Neural cell (in vitro differentiated cells): ENCODE measurements around the gene RNF103. TPM values are rescaled to one million over a fixed set of nuclear protein-coding genes. Genes with fewer than 3 reads are reported as not detected.

Source experiments
- H2AFZ ChIP-seq: fragments of 200-600, 300-800 bp; sonication (generic), shearing (Covaris generic); 2 replicates; pipeline ENCODE4 v1.6.0; 2014; ENCODE audit warnings: low read depth, mild to moderate bottlenecking, antibody characterized with exemption, low read length, moderate library complexity
- H3F3A ChIP-seq: fragments of 200-600 bp; shearing (Covaris generic); 2 replicates; pipeline ENCODE4 v1.6.1; 2016; ENCODE audit warnings: mild to moderate bottlenecking, moderate library complexity, mixed read lengths, antibody characterized with exemption, low read length; ENCODE audit not compliant: insufficient read depth, poor library complexity, severe bottlenecking
- H3K27ac ChIP-seq: fragments of 200-600, 300-800 bp; sonication (generic), shearing (Covaris generic); 2 replicates; pipeline ENCODE4 v1.5.1; 2014; ENCODE audit warnings: mild to moderate bottlenecking, low read length, moderate library complexity
- H3K27me3 ChIP-seq: fragments of 300-800, 200-600 bp; sonication (generic), shearing (Covaris generic); 2 replicates; pipeline ENCODE4 v1.6.0; 2014; ENCODE audit warnings: mild to moderate bottlenecking, low read depth, low read length, moderate library complexity; ENCODE audit not compliant: insufficient read depth
- H3K36me3 ChIP-seq: fragments of 300-800, 200-600 bp; sonication (generic), shearing (Covaris generic); 2 replicates; pipeline ENCODE4 v1.5.1; 2014; ENCODE audit warnings: mild to moderate bottlenecking, antibody characterized with exemption, low read length, moderate library complexity; ENCODE audit not compliant: insufficient read depth
- H3K4me2 ChIP-seq: fragments of 300-800, 200-600 bp; sonication (generic), shearing (Covaris generic); 2 replicates; pipeline ENCODE4 v1.6.0; 2014; ENCODE audit warnings: mild to moderate bottlenecking, low read length
- H3K4me3 ChIP-seq: fragments of 300-800, 200-600 bp; sonication (generic), shearing (Covaris generic); 2 replicates; pipeline ENCODE4 v1.5.1; 2014; ENCODE audit warnings: mild to moderate bottlenecking, low read length, moderate library complexity
- H3K79me2 ChIP-seq: fragments of 200-600 bp; shearing (Covaris generic); replicated peaks from 2 replicates; pipeline ENCODE4 v1.6.0; 2014; ENCODE audit warnings: mild to moderate bottlenecking, low read length, moderate library complexity; ENCODE audit not compliant: insufficient read depth
- H3K9ac ChIP-seq: fragments of 300-800, 200-600 bp; sonication (generic), shearing (Covaris generic); 2 replicates; pipeline ENCODE4 v1.6.1; 2016; ENCODE audit warnings: mild to moderate bottlenecking, low read length, mixed read lengths
- H3K9me2 ChIP-seq: fragments of 200-600 bp; shearing (Covaris generic); 2 replicates; pipeline ENCODE4 v1.6.1; 2016; ENCODE audit warnings: mild to moderate bottlenecking, low read length, mixed read lengths; ENCODE audit not compliant: insufficient read depth
- H3K9me3 ChIP-seq: fragments of 200-600, 300-800 bp; sonication (generic), shearing (Covaris generic); 2 replicates; pipeline ENCODE4 v1.6.1; 2016; ENCODE audit warnings: mild to moderate bottlenecking, mixed run types, low read length, moderate library complexity, mixed read lengths
- H4K20me1 ChIP-seq: fragments of 200-600 bp; shearing (Covaris generic); 2 replicates; pipeline ENCODE4 v1.6.1; 2016; ENCODE audit warnings: mild to moderate bottlenecking, mixed run types; ENCODE audit not compliant: insufficient read depth
- CTCF ChIP-seq: fragments of 450-650 bp; IDR thresholded peaks from 2 replicates; pipeline ENCODE4 v1.5.1; 2014; ENCODE audit warnings: antibody characterized with exemption, mild to moderate bottlenecking, moderate library complexity; ENCODE audit not compliant: poor library complexity, severe bottlenecking
- EP300 ChIP-seq: fragments of 450-650 bp; conservative IDR thresholded peaks from 2 replicates; pipeline ENCODE4 v1.6.1; 2014; ENCODE audit warnings: antibody characterized with exemption, mild to moderate bottlenecking, moderate library complexity; ENCODE audit not compliant: poor library complexity, severe bottlenecking
- EZH2 ChIP-seq: fragments of 200-600, 300-800 bp; shearing (Covaris generic), sonication (generic); IDR thresholded peaks from 2 replicates; pipeline ENCODE4 v1.6.1; 2014; ENCODE audit warnings: antibody characterized with exemption, low read length, borderline replicate concordance, mild to moderate bottlenecking; ENCODE audit not compliant: insufficient read depth, poor library complexity, severe bottlenecking
- MXI1 ChIP-seq: fragments of 450-650 bp; conservative IDR thresholded peaks from 2 replicates; pipeline ENCODE4 v1.6.1; 2014; ENCODE audit warnings: antibody characterized with exemption, mild to moderate bottlenecking; ENCODE audit not compliant: poor library complexity, severe bottlenecking
- POLR2AphosphoS5 ChIP-seq: IDR thresholded peaks from 2 replicates; pipeline ENCODE4 v1.6.1; 2012
- RAD21 ChIP-seq: fragments of 450-650 bp; conservative IDR thresholded peaks from 2 replicates; pipeline ENCODE4 v1.6.1; 2014; ENCODE audit warnings: antibody characterized with exemption, mild to moderate bottlenecking, moderate library complexity
- SMC3 ChIP-seq: fragments of 450-650 bp; conservative IDR thresholded peaks from 2 replicates; pipeline ENCODE4 v1.6.1; 2014; ENCODE audit warnings: antibody characterized with exemption, mild to moderate bottlenecking, moderate library complexity; ENCODE audit not compliant: poor library complexity
- TAF1 ChIP-seq: IDR thresholded peaks from 2 replicates; pipeline ENCODE4 v1.6.1; 2012; ENCODE audit warnings: low read depth
- polyA plus RNA-seq: library from polyadenylated mRNA; depleted of rRNA; stranded (reverse); fragments of >200 nt; gene quantifications from 2 replicates; pipeline ENCODE4 v1.2.3, GENCODE V29; 2014
- TF ChIP-seq, protein P1 (sequence below): IDR thresholded peaks from 2 replicates; pipeline ENCODE4 v1.6.1; 2012; ENCODE audit warnings: borderline replicate concordance

Gene RNF103
- polyA plus RNA-seq, 1 donor from 2014 or later, result 24.1 TPM

- H3K4me3 ChIP-seq, result peak overlapping the region; percentile 79
- peaks cover 38% of the 10 kb centered on the region for H3K79me2 ChIP-seq
- no peak for TF ChIP-seq RAD21
Observed at GRCh38 chr2:86624267-86624547, 542 bp upstream of the RNF103 start.

DNA sequence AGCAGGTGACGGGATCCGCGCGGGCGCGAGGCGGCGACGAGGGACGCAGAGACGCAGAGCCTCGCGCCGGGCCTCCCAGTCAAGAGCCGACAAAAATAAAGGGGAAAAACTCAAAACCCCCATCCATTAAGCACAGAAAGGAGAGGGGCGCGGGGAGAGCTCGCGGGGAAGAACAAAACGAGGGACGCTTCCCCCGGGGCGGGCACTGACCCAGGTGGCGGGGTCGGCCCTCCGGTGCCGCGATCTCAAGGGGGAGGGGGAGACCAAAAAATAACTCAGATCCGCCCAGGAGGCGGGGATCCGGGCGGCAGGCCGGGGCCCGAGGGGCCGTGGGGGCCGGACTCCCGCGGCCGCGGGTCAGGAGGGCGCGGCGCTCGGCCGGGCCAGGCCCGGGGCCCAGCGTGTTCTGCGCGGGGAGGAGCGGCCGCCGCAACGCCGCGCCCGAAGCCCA lies 597 bp downstream of the RNF103 start:
- peaks cover 46% of the 10 kb centered on the region for H3K79me2 ChIP-seq
- H3K4me3 ChIP-seq, result peak overlapping the region; percentile 79
- H3K9me3 ChIP-seq, result no peaks in the 10 kb centered on the region
- H3K9ac ChIP-seq, result peak overlapping the region; percentile 84
- no peak overlapping the region for H3K4me2 ChIP-seq
- peak overlapping the region; percentile 47 for H2AFZ ChIP-seq
- no peaks in the 10 kb centered on the region for H3K9me2 ChIP-seq
- no peaks in the 10 kb centered on the region for H3K27me3 ChIP-seq
- H4K20me1 ChIP-seq, result no peaks in the 10 kb centered on the region
- no peaks in the 10 kb centered on the region for H3F3A ChIP-seq
- TF ChIP-seq RAD21 (no peak), MXI1 (peak; percentile 34), SMC3 (no peak), EP300 (no peak), TAF1 (no peak)
- H3K36me3 ChIP-seq, result no peaks in the 10 kb centered on the region
- peak overlapping the region; percentile 63 for H3K27ac ChIP-seq

More at GRCh38 chr2:86624267-86624547, 542 bp upstream of the RNF103 start:
- H3K9me2 ChIP-seq, result no peaks in the 10 kb centered on the region
- H3K36me3 ChIP-seq, result no peaks in the 10 kb centered on the region
- H3K4me2 ChIP-seq, result peak overlapping the region; percentile 76
- no peaks in the 10 kb centered on the region for H3K27me3 ChIP-seq
- H4K20me1 ChIP-seq, result no peaks in the 10 kb centered on the region
- no peaks in the 10 kb centered on the region for H3K9me3 ChIP-seq
- no peaks in the 10 kb centered on the region for H3F3A ChIP-seq
- peak overlapping the region; percentile 84 for H3K9ac ChIP-seq
- H2AFZ ChIP-seq, result peak overlapping the region; percentile 62
- no peak overlapping the region for H3K27ac ChIP-seq

GRCh38 chr2:86622519-86623042 lies 1.1 kb downstream of the RNF103 start:
- Histone ChIP-seq H3K79me2 (peaks cover 46% of the 10 kb centered on the region), H3F3A (no peaks in the 10 kb centered on the region), H3K36me3 (no peaks in the 10 kb centered on the region), H3K9ac (peak overlapping the region; percentile 84), H3K27ac (peak overlapping the region; percentile 63), H2AFZ (no peak overlapping the region), H3K27me3 (no peaks in the 10 kb centered on the region), H3K9me2 (no peaks in the 10 kb centered on the region), H4K20me1 (no peaks in the 10 kb centered on the region), H3K4me2 (peak overlapping the region; percentile 61), H3K4me3 (peak overlapping the region; percentile 79), H3K9me3 (no peaks in the 10 kb centered on the region)
- TF ChIP-seq CTCF, result no peak
- TF ChIP-seq EP300, result no peak
- peak; percentile 30 for TF ChIP-seq POLR2AphosphoS5
- TF ChIP-seq MXI1, result no peak

GRCh38 chr2:86621280-86621943 lies 2.3 kb downstream of the RNF103 start:
- Histone ChIP-seq H3F3A (no peaks in the 10 kb centered on the region), H3K4me3 (peak overlapping the region; percentile 79), H3K27ac (no peak overlapping the region), H3K9me2 (no peaks in the 10 kb centered on the region), H3K4me2 (peak overlapping the region; percentile 61), H3K79me2 (peaks cover 46% of the 10 kb centered on the region), H3K9me3 (no peaks in the 10 kb centered on the region), H3K27me3 (no peaks in the 10 kb centered on the region), H3K36me3 (no peaks in the 10 kb centered on the region), H2AFZ (no peak overlapping the region), H4K20me1 (no peaks in the 10 kb centered on the region), H3K9ac (peak overlapping the region; percentile 84)
- TF ChIP-seq CTCF (no peak), MXI1 (no peak), TAF1 (no peak), SMC3 (no peak), EZH2 (no peak), POLR2AphosphoS5 (no peak)
- TF ChIP-seq, protein P1, sequence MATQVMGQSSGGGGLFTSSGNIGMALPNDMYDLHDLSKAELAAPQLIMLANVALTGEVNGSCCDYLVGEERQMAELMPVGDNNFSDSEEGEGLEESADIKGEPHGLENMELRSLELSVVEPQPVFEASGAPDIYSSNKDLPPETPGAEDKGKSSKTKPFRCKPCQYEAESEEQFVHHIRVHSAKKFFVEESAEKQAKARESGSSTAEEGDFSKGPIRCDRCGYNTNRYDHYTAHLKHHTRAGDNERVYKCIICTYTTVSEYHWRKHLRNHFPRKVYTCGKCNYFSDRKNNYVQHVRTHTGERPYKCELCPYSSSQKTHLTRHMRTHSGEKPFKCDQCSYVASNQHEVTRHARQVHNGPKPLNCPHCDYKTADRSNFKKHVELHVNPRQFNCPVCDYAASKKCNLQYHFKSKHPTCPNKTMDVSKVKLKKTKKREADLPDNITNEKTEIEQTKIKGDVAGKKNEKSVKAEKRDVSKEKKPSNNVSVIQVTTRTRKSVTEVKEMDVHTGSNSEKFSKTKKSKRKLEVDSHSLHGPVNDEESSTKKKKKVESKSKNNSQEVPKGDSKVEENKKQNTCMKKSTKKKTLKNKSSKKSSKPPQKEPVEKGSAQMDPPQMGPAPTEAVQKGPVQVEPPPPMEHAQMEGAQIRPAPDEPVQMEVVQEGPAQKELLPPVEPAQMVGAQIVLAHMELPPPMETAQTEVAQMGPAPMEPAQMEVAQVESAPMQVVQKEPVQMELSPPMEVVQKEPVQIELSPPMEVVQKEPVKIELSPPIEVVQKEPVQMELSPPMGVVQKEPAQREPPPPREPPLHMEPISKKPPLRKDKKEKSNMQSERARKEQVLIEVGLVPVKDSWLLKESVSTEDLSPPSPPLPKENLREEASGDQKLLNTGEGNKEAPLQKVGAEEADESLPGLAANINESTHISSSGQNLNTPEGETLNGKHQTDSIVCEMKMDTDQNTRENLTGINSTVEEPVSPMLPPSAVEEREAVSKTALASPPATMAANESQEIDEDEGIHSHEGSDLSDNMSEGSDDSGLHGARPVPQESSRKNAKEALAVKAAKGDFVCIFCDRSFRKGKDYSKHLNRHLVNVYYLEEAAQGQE, result no peak
